Panc1 (cell line): ENCODE data around the gene KDM2B. TPM values are rescaled to one million over a fixed set of nuclear protein-coding genes. Genes with fewer than 3 reads are reported as not detected.

Experiments used
- ATAC-seq: fragments of 200-7000 bp; cut with Tn5 transposase; 2 replicates; pipeline ENCODE4 v1.9.1; 2020; ENCODE audit warnings: mild to moderate bottlenecking, moderate library complexity
- BruUV-seq: library from RNA; stranded (reverse); fragments of 400-500 nt; replicated peaks from 2 replicates; lab custom pipeline; 2021; lab: Mats Ljungman, UMichigan
- CTCF ChIA-PET: fragments of 300-600 bp; sonication (Branson Sonifier 250); formaldehyde crosslinking; loops from one replicate; lab custom pipeline; 2022; ENCODE audit warnings: antibody characterized with exemption; lab: Charles Lee
- POLR2A ChIA-PET: fragments of 300-600 bp; sonication (Branson Sonifier 250); formaldehyde crosslinking; loops from one replicate; lab custom pipeline; 2022; ENCODE audit warnings: antibody characterized with exemption; lab: Charles Lee
- DNase-seq: peaks from one replicate; pipeline ENCODE4 v3.0.0-alpha.2; 2010; ENCODE audit warnings: low read depth, low spot score
- H3K27ac ChIP-seq: 2 replicates; pipeline ENCODE4 v1.5.1; 2011; ENCODE audit warnings: mild to moderate bottlenecking, low read length, inconsistent platforms
- H3K27me3 ChIP-seq: fragments of 200-500 bp; sonication (Bioruptor generic); 2 replicates; pipeline ENCODE4 v1.6.0; 2014; ENCODE audit warnings: low read length, inconsistent platforms; ENCODE audit not compliant: control insufficient read depth, insufficient read depth
- H3K36me3 ChIP-seq: fragments of 200-500 bp; sonication (Bioruptor generic); 2 replicates; pipeline ENCODE4 v1.5.1; 2014; ENCODE audit warnings: inconsistent platforms, mild to moderate bottlenecking, low read length, moderate library complexity; ENCODE audit not compliant: control insufficient read depth, insufficient read depth
- H3K4me1 ChIP-seq: 2 replicates; pipeline ENCODE4 v1.5.1; 2011; ENCODE audit warnings: inconsistent platforms, mild to moderate bottlenecking, low read length, moderate library complexity; ENCODE audit not compliant: control insufficient read depth, insufficient read depth
- H3K4me3 ChIP-seq, 2 experiments: 2 replicates each; pipeline ENCODE4 v1.5.1; 2011 to 2012; ENCODE audit warnings: low read depth in 2 of 2, low read length in 2 of 2, mild to moderate bottlenecking in 2 of 2, inconsistent platforms in 1 of 2, moderate library complexity in 1 of 2
- H3K9me3 ChIP-seq: fragments of 200-500 bp; sonication (Bioruptor generic); 2 replicates; pipeline ENCODE4 v1.5.1; 2014; ENCODE audit warnings: low read depth, mild to moderate bottlenecking, inconsistent platforms, low read length, moderate library complexity; ENCODE audit not compliant: control insufficient read depth, insufficient read depth
- POLR2AphosphoS5 ChIP-seq: IDR thresholded peaks from 2 replicates; pipeline ENCODE4 v1.6.1; 2012; ENCODE audit warnings: mild to moderate bottlenecking, low read depth, low read length, moderate library complexity
- SIN3A ChIP-seq: IDR thresholded peaks from 2 replicates; pipeline ENCODE4 v1.6.1; 2012; ENCODE audit warnings: low read depth, mild to moderate bottlenecking, low read length, moderate library complexity, borderline replicate concordance; ENCODE audit not compliant: insufficient read depth
- TCF7L2 ChIP-seq: IDR thresholded peaks from 2 replicates; pipeline ENCODE4 v1.6.1; 2011; ENCODE audit warnings: mild to moderate bottlenecking, low read depth, low read length, inconsistent platforms
- in situ Hi-C: cut with HindIII; loops from 2 replicates; pipeline ENCODE4 v1.10.0; 2016; ENCODE audit warnings: low sequenced_read_pairs, low pct_unique_long_range_greater_than_20kb
- intact Hi-C: fragments of 100-400 bp; cut with micrococcal nuclease; formaldehyde crosslinking; loops from one replicate; pipeline ENCODE4 v1.10.0; 2022; ENCODE audit not compliant: unreplicated experiment
- total RNA-seq: library from RNA; stranded (reverse); gene quantifications from one replicate; pipeline ENCODE4 v1.2.1, GENCODE V29; 2021; ENCODE audit not compliant: unreplicated experiment
- TF ChIP-seq, protein P1 (sequence below): fragments of 450-650 bp; IDR thresholded peaks from 2 replicates; pipeline ENCODE4 v1.5.1; 2017; ENCODE audit warnings: mild to moderate bottlenecking
- TF ChIP-seq, protein P2 (sequence below), 2 experiments: IDR thresholded peaks; 2 replicates each; pipeline ENCODE4 v1.6.1; 2011 to 2012; ENCODE audit warnings: low read depth in 2 of 2, control low read depth in 1 of 2, low read length in 1 of 2, mild to moderate bottlenecking in 1 of 2, moderate library complexity in 1 of 2; ENCODE audit not compliant: insufficient read depth in 1 of 2

Gene KDM2B
- total RNA-seq, 1 experiment from 2014 or later: 27.5 TPM

DNA sequence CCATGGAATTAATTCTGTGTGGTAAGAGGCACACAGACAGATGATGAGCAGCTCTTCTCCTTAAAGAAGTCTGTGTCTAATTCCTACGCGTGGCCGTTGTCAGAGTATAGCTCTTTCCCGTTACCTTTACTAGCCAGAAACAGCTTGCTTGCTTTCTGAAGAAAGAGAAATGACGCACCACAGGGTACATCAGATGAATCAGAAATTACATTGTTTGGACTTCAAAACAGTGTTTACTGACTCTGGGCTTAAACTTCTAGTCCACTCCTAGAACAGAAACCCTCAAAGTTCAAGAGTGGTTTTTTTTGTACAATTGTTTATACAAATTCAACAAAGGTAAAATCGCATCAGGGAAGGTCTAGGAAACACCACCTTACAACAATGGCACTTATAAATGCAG, 151.9 kb downstream of the KDM2B start:
- intact Hi-C loops: no loop called here
- in situ Hi-C loops: no loop called here

DNA sequence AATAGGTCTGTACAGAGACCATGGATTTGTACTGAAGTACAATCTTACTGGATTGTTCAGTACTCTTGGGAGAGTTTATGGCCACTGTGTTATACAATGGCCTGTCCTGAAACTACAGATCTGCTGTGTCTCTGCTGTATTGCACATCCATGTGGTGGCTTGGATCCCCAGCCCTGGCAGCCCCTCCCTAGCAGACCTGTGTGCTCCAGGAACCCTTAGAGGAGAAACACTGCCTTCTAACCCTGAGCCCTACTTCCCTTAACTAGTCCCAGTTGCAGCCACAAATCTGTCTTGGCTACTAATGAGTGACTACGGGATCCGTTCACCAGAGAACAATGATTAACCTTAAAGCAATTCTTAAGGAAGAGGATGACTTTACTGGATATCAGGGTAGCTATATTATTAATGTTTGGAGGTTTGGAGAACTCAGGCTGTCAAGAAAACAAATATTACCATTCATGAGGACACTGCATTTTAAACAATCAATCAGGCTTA, 153.2 kb downstream of the KDM2B start:
- Histone ChIP-seq H3K27ac (no peak overlapping the region), H3K27me3 (no peaks in the 10 kb centered on the region), H3K9me3 (no peaks in the 10 kb centered on the region), H3K4me1 (no peaks in the 10 kb centered on the region), H3K4me3 (no peak overlapping the region), H3K36me3 (peaks cover 10% of the 10 kb centered on the region)
- POLR2A ChIA-PET: interaction anchor here (0.7 kb wide), 1 partner anchor 48 kb away, joined by 3 read pairs; no protein-coding TSS in a partner anchor
- no peak for ATAC-seq
- DNase-seq: no peak
- intact Hi-C loops (no loop called here), in situ Hi-C loops (no loop called here)
- no peak for TF ChIP-seq TCF7L2
- no peak for TF ChIP-seq SIN3A
- TF ChIP-seq, protein P1, sequence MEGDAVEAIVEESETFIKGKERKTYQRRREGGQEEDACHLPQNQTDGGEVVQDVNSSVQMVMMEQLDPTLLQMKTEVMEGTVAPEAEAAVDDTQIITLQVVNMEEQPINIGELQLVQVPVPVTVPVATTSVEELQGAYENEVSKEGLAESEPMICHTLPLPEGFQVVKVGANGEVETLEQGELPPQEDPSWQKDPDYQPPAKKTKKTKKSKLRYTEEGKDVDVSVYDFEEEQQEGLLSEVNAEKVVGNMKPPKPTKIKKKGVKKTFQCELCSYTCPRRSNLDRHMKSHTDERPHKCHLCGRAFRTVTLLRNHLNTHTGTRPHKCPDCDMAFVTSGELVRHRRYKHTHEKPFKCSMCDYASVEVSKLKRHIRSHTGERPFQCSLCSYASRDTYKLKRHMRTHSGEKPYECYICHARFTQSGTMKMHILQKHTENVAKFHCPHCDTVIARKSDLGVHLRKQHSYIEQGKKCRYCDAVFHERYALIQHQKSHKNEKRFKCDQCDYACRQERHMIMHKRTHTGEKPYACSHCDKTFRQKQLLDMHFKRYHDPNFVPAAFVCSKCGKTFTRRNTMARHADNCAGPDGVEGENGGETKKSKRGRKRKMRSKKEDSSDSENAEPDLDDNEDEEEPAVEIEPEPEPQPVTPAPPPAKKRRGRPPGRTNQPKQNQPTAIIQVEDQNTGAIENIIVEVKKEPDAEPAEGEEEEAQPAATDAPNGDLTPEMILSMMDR: no peak
- no peak for TF ChIP-seq POLR2AphosphoS5
- TF ChIP-seq, protein P2, sequence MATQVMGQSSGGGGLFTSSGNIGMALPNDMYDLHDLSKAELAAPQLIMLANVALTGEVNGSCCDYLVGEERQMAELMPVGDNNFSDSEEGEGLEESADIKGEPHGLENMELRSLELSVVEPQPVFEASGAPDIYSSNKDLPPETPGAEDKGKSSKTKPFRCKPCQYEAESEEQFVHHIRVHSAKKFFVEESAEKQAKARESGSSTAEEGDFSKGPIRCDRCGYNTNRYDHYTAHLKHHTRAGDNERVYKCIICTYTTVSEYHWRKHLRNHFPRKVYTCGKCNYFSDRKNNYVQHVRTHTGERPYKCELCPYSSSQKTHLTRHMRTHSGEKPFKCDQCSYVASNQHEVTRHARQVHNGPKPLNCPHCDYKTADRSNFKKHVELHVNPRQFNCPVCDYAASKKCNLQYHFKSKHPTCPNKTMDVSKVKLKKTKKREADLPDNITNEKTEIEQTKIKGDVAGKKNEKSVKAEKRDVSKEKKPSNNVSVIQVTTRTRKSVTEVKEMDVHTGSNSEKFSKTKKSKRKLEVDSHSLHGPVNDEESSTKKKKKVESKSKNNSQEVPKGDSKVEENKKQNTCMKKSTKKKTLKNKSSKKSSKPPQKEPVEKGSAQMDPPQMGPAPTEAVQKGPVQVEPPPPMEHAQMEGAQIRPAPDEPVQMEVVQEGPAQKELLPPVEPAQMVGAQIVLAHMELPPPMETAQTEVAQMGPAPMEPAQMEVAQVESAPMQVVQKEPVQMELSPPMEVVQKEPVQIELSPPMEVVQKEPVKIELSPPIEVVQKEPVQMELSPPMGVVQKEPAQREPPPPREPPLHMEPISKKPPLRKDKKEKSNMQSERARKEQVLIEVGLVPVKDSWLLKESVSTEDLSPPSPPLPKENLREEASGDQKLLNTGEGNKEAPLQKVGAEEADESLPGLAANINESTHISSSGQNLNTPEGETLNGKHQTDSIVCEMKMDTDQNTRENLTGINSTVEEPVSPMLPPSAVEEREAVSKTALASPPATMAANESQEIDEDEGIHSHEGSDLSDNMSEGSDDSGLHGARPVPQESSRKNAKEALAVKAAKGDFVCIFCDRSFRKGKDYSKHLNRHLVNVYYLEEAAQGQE (IDR thresholded peaks at IDR 0.05; ENCODE audit: insufficient read depth in 1 of 2, low read depth in 2 of 2, low read length in 1 of 2): no peak
- CTCF ChIA-PET: no interaction called here
- BruUV-seq: no TSS peak

More for the DNA sequence above, 151.9 kb downstream of the KDM2B start:
- no peak overlapping the region for H3K4me3 ChIP-seq
- H3K4me1 ChIP-seq: no peaks in the 10 kb centered on the region
- BruUV-seq: no TSS peak
- POLR2A ChIA-PET: no interaction called here
- no peak for TF ChIP-seq POLR2AphosphoS5
- TF ChIP-seq, protein P2 (IDR thresholded peaks at IDR 0.05; ENCODE audit: insufficient read depth in 1 of 2, low read depth in 2 of 2, low read length in 1 of 2): no peak
- TF ChIP-seq SIN3A: no peak
- TF ChIP-seq, protein P1: no peak
- TF ChIP-seq TCF7L2: no peak
- CTCF ChIA-PET: no interaction called here
- no peak for ATAC-seq
- H3K36me3 ChIP-seq: peaks cover 10% of the 10 kb centered on the region; the same call in 1 of the 2 replicates
- no peak overlapping the region for H3K27ac ChIP-seq
- H3K9me3 ChIP-seq: no peaks in the 10 kb centered on the region
- H3K27me3 ChIP-seq: no peaks in the 10 kb centered on the region
- DNase-seq: no peak
